IMR-90 (cell line): ENCODE measurements around the gene MIEF1. TPM values are rescaled to one million over a fixed set of nuclear protein-coding genes. Genes with fewer than 3 reads are reported as not detected.
A peak's percentile ranks its signal among the peaks of the same experiment; 100 is the strongest.

Experiments
- ATAC-seq: fragments of 200-7000 bp; cut with Tn5 transposase; 2 replicates; pipeline ENCODE4 v1.9.1; 2020; ENCODE audit warnings: low read depth, mild to moderate bottlenecking, moderate library complexity
- BruUV-seq: library from RNA; stranded (reverse); fragments of 400-500 nt; replicated peaks from 2 replicates; lab custom pipeline; 2021; lab: Mats Ljungman, UMichigan
- CTCF ChIA-PET: fragments of 300-600 bp; formaldehyde crosslinking; extraction: SDS; loops from one replicate; lab custom pipeline; 2021; ENCODE audit warnings: antibody characterized with exemption; lab: Yijun Ruan, JAX
- POLR2A ChIA-PET: fragments of 300-600 bp; sonication (Branson Sonifier 250); formaldehyde crosslinking; loops from one replicate; lab custom pipeline; 2022; ENCODE audit warnings: antibody characterized with exemption; ENCODE audit not compliant: unreplicated experiment; lab: Charles Lee
- DNase-seq: peaks from one replicate; pipeline ENCODE4 v3.0.0; 2013
- H2AFZ ChIP-seq: replicated peaks from 2 replicates; pipeline ENCODE3; 2013; ENCODE audit warnings: low read length, mild to moderate bottlenecking; ENCODE audit not compliant: poor library complexity
- H2AK5ac ChIP-seq: 2 replicates; pipeline ENCODE4 v1.6.1; 2013; ENCODE audit warnings: low read depth, low read length, inconsistent platforms
- H2AK9ac ChIP-seq: replicated peaks from 2 replicates; pipeline ENCODE3; 2013; ENCODE audit warnings: mild to moderate bottlenecking, low read depth, low read length, moderate library complexity; ENCODE audit not compliant: poor library complexity
- H2BK120ac ChIP-seq: 2 replicates; pipeline ENCODE4 v1.6.1; 2013; ENCODE audit warnings: low read depth, low read length, inconsistent platforms
- H2BK15ac ChIP-seq: 3 replicates; pipeline ENCODE4 v1.6.1; 2013; ENCODE audit warnings: low read depth, low read length, inconsistent platforms
- H2BK20ac ChIP-seq: 2 replicates; pipeline ENCODE4 v1.6.1; 2013; ENCODE audit warnings: low read depth, mild to moderate bottlenecking, inconsistent platforms, low read length, moderate library complexity
- H2BK5ac ChIP-seq: 2 replicates; pipeline ENCODE4 v1.6.1; 2013; ENCODE audit warnings: mild to moderate bottlenecking, low read depth, low read length, inconsistent platforms; ENCODE audit not compliant: poor library complexity, severe bottlenecking
- H3K14ac ChIP-seq: replicated peaks from 2 replicates; pipeline ENCODE4 v1.6.1; 2013; ENCODE audit warnings: low read depth, low read length, inconsistent platforms
- H3K18ac ChIP-seq: 2 replicates; pipeline ENCODE4 v1.6.1; 2013; ENCODE audit warnings: low read depth, low read length, control low read depth
- H3K23ac ChIP-seq: 2 replicates; pipeline ENCODE4 v1.6.1; 2013; ENCODE audit warnings: low read depth, low read length, inconsistent platforms
- H3K27ac ChIP-seq: 2 replicates; pipeline ENCODE4 v1.5.1; 2013; ENCODE audit warnings: mild to moderate bottlenecking, control low read depth, low read length; ENCODE audit not compliant: insufficient read depth
- H3K27me3 ChIP-seq: 2 replicates; pipeline ENCODE4 v1.6.1; 2013; ENCODE audit warnings: low read length; ENCODE audit not compliant: control insufficient read depth, insufficient read depth
- H3K36me3 ChIP-seq: 2 replicates; pipeline ENCODE4 v1.6.1; 2013; ENCODE audit warnings: low read length, mixed read lengths; ENCODE audit not compliant: control insufficient read depth, insufficient read depth
- H3K4ac ChIP-seq: 2 replicates; pipeline ENCODE4 v1.6.1; 2013; ENCODE audit warnings: low read depth, low read length, inconsistent platforms
- H3K4me1 ChIP-seq: 2 replicates; pipeline ENCODE4 v1.6.1; 2013; ENCODE audit warnings: low read length, mixed read lengths; ENCODE audit not compliant: control insufficient read depth, insufficient read depth
- H3K4me2 ChIP-seq: 2 replicates; pipeline ENCODE4 v1.6.1; 2013; ENCODE audit warnings: low read depth, mild to moderate bottlenecking, control low read depth, low read length, moderate library complexity
- H3K4me3 ChIP-seq: 2 replicates; pipeline ENCODE4 v1.5.1; 2013; ENCODE audit warnings: low read depth, mild to moderate bottlenecking, control low read depth, low read length, moderate library complexity; ENCODE audit not compliant: insufficient read depth
- H3K56ac ChIP-seq: 2 replicates; pipeline ENCODE4 v1.6.1; 2013; ENCODE audit warnings: low read length, inconsistent platforms; ENCODE audit not compliant: insufficient read depth; ENCODE audit errors: extremely low read depth
- H3K79me1 ChIP-seq, 2 experiments: 2 replicates each; pipeline ENCODE4 v1.6.1; 2013; ENCODE audit warnings: low read length in 2 of 2, inconsistent platforms in 1 of 2, low read depth in 1 of 2
- H3K9ac ChIP-seq: 2 replicates; pipeline ENCODE4 v1.6.1; 2013; ENCODE audit warnings: low read depth, low read length, control low read depth
- H3K9me1 ChIP-seq: 2 replicates; pipeline ENCODE4 v1.6.1; 2013; ENCODE audit warnings: low read length, inconsistent platforms; ENCODE audit not compliant: insufficient read depth
- H3K9me3 ChIP-seq: 2 replicates; pipeline ENCODE4 v1.6.1; 2013; ENCODE audit warnings: low read length; ENCODE audit not compliant: control insufficient read depth, insufficient read depth
- H4K20me1 ChIP-seq: 2 replicates; pipeline ENCODE4 v1.6.1; 2013; ENCODE audit warnings: low read length, inconsistent platforms; ENCODE audit not compliant: insufficient read depth
- H4K5ac ChIP-seq: 2 replicates; pipeline ENCODE4 v1.6.1; 2013; ENCODE audit warnings: mild to moderate bottlenecking, low read depth, low read length, control low read depth
- H4K8ac ChIP-seq, 2 experiments: 2 replicates each; pipeline ENCODE4 v1.6.1; 2013; ENCODE audit warnings: low read depth in 2 of 2, low read length in 2 of 2, control low read depth in 1 of 2, inconsistent platforms in 1 of 2
- H4K91ac ChIP-seq: 2 replicates; pipeline ENCODE4 v1.6.1; 2013; ENCODE audit warnings: low read depth, low read length, inconsistent platforms; ENCODE audit not compliant: insufficient read depth
- BHLHE40 ChIP-seq: fragments of 150-350 bp; IDR thresholded peaks from 2 replicates; pipeline ENCODE4 v1.6.1; 2016; ENCODE audit warnings: mild to moderate bottlenecking, low read depth, low read length
- CEBPB ChIP-seq: IDR thresholded peaks from 2 replicates; pipeline ENCODE4 v1.6.1; 2012; ENCODE audit warnings: low read depth, low read length, improper control_type of control experiment
- CHD1 ChIP-seq: IDR thresholded peaks from 2 replicates; pipeline ENCODE4 v1.6.1; 2012; ENCODE audit warnings: low read depth, low read length, improper control_type of control experiment
- CTCF ChIP-seq: conservative IDR thresholded peaks from 2 replicates; pipeline ENCODE4 v1.5.1; 2012; ENCODE audit warnings: mild to moderate bottlenecking, low read depth, low read length, improper control_type of control experiment
- ELK1 ChIP-seq: fragments of 150-350 bp; IDR thresholded peaks from 2 replicates; pipeline ENCODE4 v1.6.1; 2016; ENCODE audit warnings: low read depth, mild to moderate bottlenecking, low read length, moderate library complexity, borderline replicate concordance
- FOS ChIP-seq: fragments of 150-350 bp; IDR thresholded peaks from 2 replicates; pipeline ENCODE4 v1.6.1; 2016; ENCODE audit warnings: low read depth, low read length
- MAZ ChIP-seq: IDR thresholded peaks from 2 replicates; pipeline ENCODE4 v1.6.1; 2012; ENCODE audit warnings: low read depth, mild to moderate bottlenecking, low read length, improper control_type of control experiment, moderate library complexity, borderline replicate concordance
- MXI1 ChIP-seq: IDR thresholded peaks from 2 replicates; pipeline ENCODE4 v1.6.1; 2012; ENCODE audit warnings: low read depth, mild to moderate bottlenecking, low read length, moderate library complexity, borderline replicate concordance
- NFE2L2 ChIP-seq: fragments of 150-350 bp; IDR thresholded peaks from 2 replicates; pipeline ENCODE4 v1.6.1; 2016; ENCODE audit warnings: low read depth, mild to moderate bottlenecking, low read length
- POLR2A ChIP-seq: IDR thresholded peaks from 2 replicates; pipeline ENCODE4 v1.6.1; 2012; ENCODE audit warnings: mild to moderate bottlenecking, low read depth, low read length
- RAD21 ChIP-seq: IDR thresholded peaks from 2 replicates; pipeline ENCODE4 v1.6.1; 2012; ENCODE audit warnings: low read length, improper control_type of control experiment
- RCOR1 ChIP-seq: IDR thresholded peaks from 2 replicates; pipeline ENCODE4 v1.6.1; 2012; ENCODE audit warnings: mild to moderate bottlenecking, low read length, improper control_type of control experiment; ENCODE audit not compliant: insufficient replicate concordance
- RFX5 ChIP-seq: IDR thresholded peaks from 2 replicates; pipeline ENCODE4 v1.8.0; 2012; ENCODE audit warnings: low read depth, mild to moderate bottlenecking, low read length, moderate library complexity
- SMC3 ChIP-seq: fragments of 150-350 bp; IDR thresholded peaks from 2 replicates; pipeline ENCODE4 v1.6.1; 2016; ENCODE audit warnings: low read depth, mild to moderate bottlenecking, antibody characterized with exemption, low read length, moderate library complexity
- WGBS, 2 experiments: methylation state at CpG; one replicate each; pipeline versions ENCODE4 v1.1.5 to v1.1.7; 2013; ENCODE audit warnings: missing lambda C conversion rate in 2 of 2; ENCODE audit not compliant: insufficient read length in 1 of 2; ENCODE audit errors: extremely low coverage in 2 of 2; 5-methylcytosine and 5-hydroxymethylcytosine counted together
- dilution Hi-C: fragments of 300-500 bp; cut with HindIII; formaldehyde crosslinking; loops from one replicate; pipeline ENCODE4 v1.14.3; 2018; ENCODE audit warnings: low sequenced_read_pairs; ENCODE audit not compliant: unreplicated experiment
- in situ Hi-C: fragments of 300-500 bp; cut with MboI; formaldehyde crosslinking; loops from 3 replicates; pipeline ENCODE4 v1.14.3; 2019; ENCODE audit warnings: low sequenced_read_pairs, inconsistent platforms, mixed read lengths
- intact Hi-C: fragments of 100-400 bp; cut with micrococcal nuclease; formaldehyde crosslinking; loops from 2 replicates; pipeline ENCODE4 v1.10.0; 2022
- polyA plus RNA-seq, 3 experiments: library from polyadenylated mRNA; depleted of rRNA; stranded (reverse); fragments of >200 nt; gene quantifications; 2 replicates each; pipeline ENCODE4 v1.2.3, GENCODE V29; 2012; ENCODE audit warnings: low replicate concordance in 1 of 3
- total RNA-seq: library from RNA; depleted of rRNA; stranded (reverse); fragments of >200 nt; gene quantifications from 2 replicates; pipeline ENCODE4 v1.2.3, GENCODE V29; 2012
- TF ChIP-seq, protein P1 (sequence below): fragments of 150-350 bp; IDR thresholded peaks from 2 replicates; pipeline ENCODE4 v1.6.1; 2017; ENCODE audit warnings: mild to moderate bottlenecking, antibody characterized with exemption, low read length, low read depth

The MIEF1 gene
- total and polyA plus RNA-seq, 2 of the 4 experiments (the other 2 are of a cell fraction): 9.7 to 16.9 TPM

GRCh38 chr22:39475337-39475736, 26.8 kb upstream of the MIEF1 start:
- Histone ChIP-seq H3K9me1 (peaks cover 26% of the 10 kb centered on the region), H3K4me3 (no peak overlapping the region), H3K4ac (peak overlapping the region; percentile 29), H3K18ac (peak overlapping the region; percentile 30; the same call in 1 of the 2 replicates), H3K56ac (no peak overlapping the region), H3K27ac (peak overlapping the region; percentile 71; the same call in 1 of the 2 replicates), H2AK5ac (peak overlapping the region; percentile 39; the same call in 1 of the 2 replicates), H3K9me3 (no peaks in the 10 kb centered on the region), H4K8ac (no peak overlapping the region; a peak in 2 of 4 replicates), H3K36me3 (no peaks in the 10 kb centered on the region), H3K4me2 (no peak overlapping the region), H3K9ac (0 out of 2 replicates have a peak overlapping the region, but pooled peaks have one; percentile 5), H3K4me1 (peaks cover 38% of the 10 kb centered on the region), H2BK5ac (no peak overlapping the region), H3K23ac (no peak overlapping the region), H3K79me1 (no peaks in the 10 kb centered on the region), H2BK120ac (0 out of 2 replicates have a peak overlapping the region, but pooled peaks have one; percentile 53), H2AFZ (no peak overlapping the region), H2BK15ac (no peak overlapping the region), H2AK9ac (peak overlapping the region; percentile 17), H4K91ac (peak overlapping the region; percentile 25), H3K27me3 (peaks cover 5% of the 10 kb centered on the region; the same call in 1 of the 2 replicates), H2BK20ac (no peak overlapping the region), H4K20me1 (no peaks in the 10 kb centered on the region), H3K14ac (peak overlapping the region; percentile 1; the same call in 1 of the 2 replicates), H4K5ac (0 out of 2 replicates have a peak overlapping the region, but pooled peaks have one; percentile 13)
- no peak for ATAC-seq
- ChIA-PET CTCF (interaction anchor here (0.5 kb wide), 1 partner anchor 16 kb away, joined by 3 read pairs; no protein-coding TSS in a partner anchor), POLR2A (interaction anchor here (0.6 to 1.3 kb wide), 3 partner anchors 26 to 1206 kb away, joined by 4 to 23 read pairs (median 11); partner anchors contain the start of gene MIEF1)
- BruUV-seq: no TSS peak
- DNase-seq: no peak
- WGBS, 2 experiments: 53% methylated on average over 3 of the region's 9 CpGs; no CpG with 5 or more reads in 1 of the 2 experiments
- dilution Hi-C loops (no loop called here), in situ Hi-C loops (no loop called here), intact Hi-C loops (no loop called here)
- TF ChIP-seq CTCF (no peak), POLR2A (no peak), RFX5 (no peak), CEBPB (no peak), RAD21 (no peak), FOS (no peak), CHD1 (no peak), NFE2L2 (no peak), ELK1 (no peak), BHLHE40 (no peak), SMC3 (no peak), MXI1 (no peak), RCOR1 (no peak), MAZ (no peak)
- TF ChIP-seq, protein P1, sequence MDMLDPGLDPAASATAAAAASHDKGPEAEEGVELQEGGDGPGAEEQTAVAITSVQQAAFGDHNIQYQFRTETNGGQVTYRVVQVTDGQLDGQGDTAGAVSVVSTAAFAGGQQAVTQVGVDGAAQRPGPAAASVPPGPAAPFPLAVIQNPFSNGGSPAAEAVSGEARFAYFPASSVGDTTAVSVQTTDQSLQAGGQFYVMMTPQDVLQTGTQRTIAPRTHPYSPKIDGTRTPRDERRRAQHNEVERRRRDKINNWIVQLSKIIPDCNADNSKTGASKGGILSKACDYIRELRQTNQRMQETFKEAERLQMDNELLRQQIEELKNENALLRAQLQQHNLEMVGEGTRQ: no peak
